ENCODE measurements around the gene SPAG17.

GRCh38 chr1:118122234-118123004, 62.6 kb downstream of the SPAG17 start:
- no peak for TF ChIP-seq CTBP1 (IDR thresholded peaks at IDR 0.05; ENCODE audit: borderline replicate concordance)
- no peak for TF ChIP-seq NFRKB (IDR thresholded peaks at IDR 0.05)
- TF ChIP-seq FOXK2 (IDR thresholded peaks at IDR 0.05): no peak
- TF ChIP-seq FOXA1 (IDR thresholded peaks at IDR 0.05): no peak
- no peak for TF ChIP-seq SP1 (IDR thresholded peaks at IDR 0.05)
- TF ChIP-seq PKNOX1 (IDR thresholded peaks at IDR 0.05): no peak
- no peak for TF ChIP-seq SUZ12 (IDR thresholded peaks at IDR 0.05)
- no peak for TF ChIP-seq TARDBP (IDR thresholded peaks at IDR 0.05)
